Measurements from ENCODE around the gene GATA3.

Gene GATA3

GRCh38 chr10:8039321-8039881 is 15.1 kb upstream of the GATA3 start:
- DNase-seq = no peak

- no peak for DNase-seq
These were observed 13.8 kb upstream of the GATA3 start for GRCh38 chr10:8040651-8041050.

- no peak for DNase-seq
These were observed 13.1 kb upstream of the GATA3 start for GRCh38 chr10:8041284-8041991.

- DNase-seq = no peak
These were observed 12.3 kb upstream of the GATA3 start for GRCh38 chr10:8041992-8042720.

GRCh38 chr10:8042721-8043568 is 11.5 kb upstream of the GATA3 start:
- no peak for DNase-seq

GRCh38 chr10:8043569-8044306 is 10.8 kb upstream of the GATA3 start:
- DNase-seq = no peak

- DNase-seq = no peak
These were observed 10.1 kb upstream of the GATA3 start for GRCh38 chr10:8044331-8044907.

- DNase-seq = no peak
These were observed 9.4 kb upstream of the GATA3 start for GRCh38 chr10:8044908-8045725.

- DNase-seq = no peak
These were observed 8.6 kb upstream of the GATA3 start for GRCh38 chr10:8045726-8046494.

GRCh38 chr10:8047452-8048280 is 6.8 kb upstream of the GATA3 start:
- DNase-seq = no peak

- no peak for DNase-seq
These were observed 6.0 kb upstream of the GATA3 start for GRCh38 chr10:8048281-8049008.

GRCh38 chr10:8049045-8049864 is 5.2 kb upstream of the GATA3 start:
- no peak for DNase-seq

- no peak for DNase-seq
These were observed 4.5 kb upstream of the GATA3 start for GRCh38 chr10:8049865-8050555.

GRCh38 chr10:8050556-8051108 is 3.9 kb upstream of the GATA3 start:
- DNase-seq = no peak

- DNase-seq = no peak
These were observed 3.2 kb upstream of the GATA3 start for GRCh38 chr10:8051109-8051821.

GRCh38 chr10:8051851-8052257 is 2.6 kb upstream of the GATA3 start:
- no peak for DNase-seq

Data from NCI-H1092 (cell line).